ENCODE data around the gene PNPLA3.

Gene PNPLA3

DNA sequence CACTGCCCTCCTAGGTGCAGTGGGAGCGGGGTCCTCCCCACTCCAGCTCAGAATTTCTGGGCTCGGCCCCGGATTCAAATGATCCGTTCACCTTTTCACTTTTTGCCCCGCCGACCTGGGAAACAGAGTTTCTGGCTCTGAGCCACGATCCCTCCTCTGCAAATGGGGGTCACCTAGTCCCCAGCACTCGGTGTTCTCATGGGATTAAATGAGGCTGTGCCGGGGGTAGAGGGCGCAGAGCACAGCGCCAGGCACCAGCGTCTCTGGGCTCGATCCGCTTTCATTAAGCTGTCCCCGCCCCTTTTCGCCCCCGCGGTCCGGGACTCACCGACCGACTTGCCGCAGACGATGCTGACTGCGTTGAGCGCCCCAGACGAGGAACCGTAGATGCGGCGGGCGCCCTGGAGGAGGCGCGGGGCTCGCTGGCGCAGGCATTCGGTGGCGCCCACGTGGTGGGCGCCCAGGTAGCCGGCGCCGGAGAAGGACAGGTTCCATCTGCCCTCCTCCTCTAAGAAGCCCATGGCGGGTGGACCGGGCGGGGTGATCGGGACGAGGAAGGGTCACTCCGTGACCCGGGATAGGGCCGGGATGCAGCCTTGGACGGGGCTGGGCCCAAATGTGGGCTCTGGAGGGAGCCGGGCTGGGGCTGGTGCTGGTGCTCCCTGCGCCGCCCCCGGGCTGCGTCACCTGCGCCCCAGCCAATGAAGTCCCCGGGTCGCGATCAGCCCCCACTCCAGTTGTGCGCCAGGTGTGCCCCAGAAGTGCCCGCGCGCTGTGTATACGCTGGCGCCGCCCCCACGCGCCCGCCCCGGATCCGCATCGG lies 32.0 kb upstream of the PNPLA3 start, which contains the start of gene PNPLA5:
Gene PNPLA5 (minus strand): TSS at position 654 of the 823 bp plus-strand sequence. CDS start 133 bp downstream, at position 521.
- H3K4me1 ChIP-seq (ENCODE audit: low read depth, poor library complexity, severe bottlenecking), result no peaks in the 10 kb centered on the region
- H3K27ac ChIP-seq, result no peak within 1 kb of the TSS
- no peaks in the 10 kb centered on the region for H3K36me3 ChIP-seq (ENCODE audit: insufficient read depth)
- no peak within 1 kb of the TSS for H3K9ac ChIP-seq
- no peaks in the 10 kb centered on the region for H4K20me1 ChIP-seq (ENCODE audit: insufficient read depth)
- H2AFZ ChIP-seq (ENCODE audit: low read depth), result no peak within 1 kb of the TSS
- no peak within 1 kb of the TSS for H3K4me3 ChIP-seq (IDR thresholded peaks at IDR 0.05; ENCODE audit: insufficient read depth, low read depth, low read length)
- no peaks in the 10 kb centered on the region for H3K79me2 ChIP-seq (ENCODE audit: insufficient read depth, low read depth)
- TF ChIP-seq, protein P1, sequence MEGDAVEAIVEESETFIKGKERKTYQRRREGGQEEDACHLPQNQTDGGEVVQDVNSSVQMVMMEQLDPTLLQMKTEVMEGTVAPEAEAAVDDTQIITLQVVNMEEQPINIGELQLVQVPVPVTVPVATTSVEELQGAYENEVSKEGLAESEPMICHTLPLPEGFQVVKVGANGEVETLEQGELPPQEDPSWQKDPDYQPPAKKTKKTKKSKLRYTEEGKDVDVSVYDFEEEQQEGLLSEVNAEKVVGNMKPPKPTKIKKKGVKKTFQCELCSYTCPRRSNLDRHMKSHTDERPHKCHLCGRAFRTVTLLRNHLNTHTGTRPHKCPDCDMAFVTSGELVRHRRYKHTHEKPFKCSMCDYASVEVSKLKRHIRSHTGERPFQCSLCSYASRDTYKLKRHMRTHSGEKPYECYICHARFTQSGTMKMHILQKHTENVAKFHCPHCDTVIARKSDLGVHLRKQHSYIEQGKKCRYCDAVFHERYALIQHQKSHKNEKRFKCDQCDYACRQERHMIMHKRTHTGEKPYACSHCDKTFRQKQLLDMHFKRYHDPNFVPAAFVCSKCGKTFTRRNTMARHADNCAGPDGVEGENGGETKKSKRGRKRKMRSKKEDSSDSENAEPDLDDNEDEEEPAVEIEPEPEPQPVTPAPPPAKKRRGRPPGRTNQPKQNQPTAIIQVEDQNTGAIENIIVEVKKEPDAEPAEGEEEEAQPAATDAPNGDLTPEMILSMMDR (conservative IDR thresholded peaks at IDR 0.05; ENCODE audit: low read depth, low read length), result no peak
- H3K27me3 ChIP-seq (ENCODE audit: insufficient read depth, low read depth), result peaks cover 31% of the 10 kb centered on the region; the same call in 1 of the 2 replicates
- H3K4me2 ChIP-seq, result no peak within 1 kb of the TSS

- Histone ChIP-seq H3K36me3 (ENCODE audit: insufficient read depth) (no peaks in the 10 kb centered on the region), H2AFZ (ENCODE audit: low read depth) (no peak overlapping the region), H3K27me3 (ENCODE audit: insufficient read depth, low read depth) (peaks cover 37% of the 10 kb centered on the region; the same call in 1 of the 2 replicates), H3K79me2 (ENCODE audit: insufficient read depth, low read depth) (no peaks in the 10 kb centered on the region), H4K20me1 (ENCODE audit: insufficient read depth) (no peaks in the 10 kb centered on the region), H3K9ac (no peak overlapping the region), H3K4me1 (ENCODE audit: low read depth, poor library complexity, severe bottlenecking) (no peaks in the 10 kb centered on the region), H3K4me3 (IDR thresholded peaks at IDR 0.05; ENCODE audit: insufficient read depth, low read depth, low read length) (no peak overlapping the region), H3K4me2 (no peak overlapping the region), H3K27ac (no peak overlapping the region)
- TF ChIP-seq, protein P1 (conservative IDR thresholded peaks at IDR 0.05; ENCODE audit: low read depth, low read length), result no peak
Measured at GRCh38 chr22:43892183-43892894, 31.3 kb upstream of the PNPLA3 start.

DNA sequence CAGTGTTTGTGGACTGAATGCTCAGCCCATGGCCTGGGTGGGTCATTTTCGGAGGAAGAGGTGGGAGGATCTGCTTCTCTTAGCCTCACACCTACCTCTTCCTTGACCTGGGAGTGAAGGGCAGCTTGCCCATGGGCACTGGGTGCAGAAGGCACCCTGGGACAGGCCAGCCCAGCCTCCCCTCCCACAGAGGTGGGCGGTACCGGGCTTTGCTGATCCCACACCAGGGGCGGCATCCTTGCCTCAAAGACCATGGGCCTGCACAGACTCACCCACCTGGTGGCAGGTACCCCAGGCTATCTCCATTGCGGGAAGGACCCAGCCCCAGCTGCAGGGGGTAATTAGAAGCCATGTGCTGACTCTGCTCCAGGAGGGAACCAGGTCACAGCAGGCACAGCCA lies 30.3 kb upstream of the PNPLA3 start:
- Histone ChIP-seq H3K4me3 (IDR thresholded peaks at IDR 0.05; ENCODE audit: insufficient read depth, low read depth, low read length) (no peak overlapping the region), H3K36me3 (ENCODE audit: insufficient read depth) (no peaks in the 10 kb centered on the region), H3K4me2 (no peak overlapping the region), H2AFZ (ENCODE audit: low read depth) (no peak overlapping the region), H3K4me1 (ENCODE audit: low read depth, poor library complexity, severe bottlenecking) (no peaks in the 10 kb centered on the region), H3K27ac (no peak overlapping the region), H3K79me2 (ENCODE audit: insufficient read depth, low read depth) (no peaks in the 10 kb centered on the region), H4K20me1 (ENCODE audit: insufficient read depth) (no peaks in the 10 kb centered on the region), H3K9ac (no peak overlapping the region), H3K27me3 (ENCODE audit: insufficient read depth, low read depth) (peaks cover 41% of the 10 kb centered on the region; the same call in 1 of the 2 replicates)
- TF ChIP-seq, protein P1 (conservative IDR thresholded peaks at IDR 0.05; ENCODE audit: low read depth, low read length), result no peak

- Histone ChIP-seq H4K20me1 (ENCODE audit: insufficient read depth) (no peaks in the 10 kb centered on the region), H2AFZ (ENCODE audit: low read depth) (no peak overlapping the region), H3K4me1 (ENCODE audit: low read depth, poor library complexity, severe bottlenecking) (no peaks in the 10 kb centered on the region), H3K79me2 (ENCODE audit: insufficient read depth, low read depth) (no peaks in the 10 kb centered on the region), H3K36me3 (ENCODE audit: insufficient read depth) (no peaks in the 10 kb centered on the region), H3K4me3 (IDR thresholded peaks at IDR 0.05; ENCODE audit: insufficient read depth, low read depth, low read length) (no peak overlapping the region), H3K4me2 (no peak overlapping the region), H3K27me3 (ENCODE audit: insufficient read depth, low read depth) (peaks cover 41% of the 10 kb centered on the region; the same call in 1 of the 2 replicates), H3K9ac (no peak overlapping the region), H3K27ac (no peak overlapping the region)
- TF ChIP-seq, protein P1 (conservative IDR thresholded peaks at IDR 0.05; ENCODE audit: low read depth, low read length), result no peak
Measured at GRCh38 chr22:43894122-43894521, 29.5 kb upstream of the PNPLA3 start.
